GM23338 (cell line): ENCODE data around the gene CACNA2D1. TPM values are rescaled to one million over a fixed set of nuclear protein-coding genes. Genes with fewer than 3 reads are reported as not detected.

Experiments used
- ATAC-seq: fragments of 200-7000 bp; cut with Tn5 transposase; 3 replicates; pipeline ENCODE4 v1.9.1; 2020
- DNase-seq: peaks from one replicate; pipeline ENCODE4 v3.0.0-alpha.2; 2015; ENCODE audit warnings: low spot score
- H2AFZ ChIP-seq: fragments of 200-600 bp; sonication (generic); 2 replicates; pipeline ENCODE4 v1.8.0; 2016; ENCODE audit warnings: antibody characterized with exemption, mild to moderate bottlenecking, moderate library complexity
- H3F3A ChIP-seq: fragments of 200-600 bp; sonication (generic); replicated peaks from 2 replicates; pipeline ENCODE4 v1.8.0; 2017; ENCODE audit warnings: antibody characterized with exemption, mixed run types, low read depth
- H3K27ac ChIP-seq: fragments of 200-600 bp; sonication (generic); 2 replicates; pipeline ENCODE4 v1.6.1; 2016; ENCODE audit warnings: low read depth
- H3K27me3 ChIP-seq: fragments of 200-600 bp; sonication (generic); 2 replicates; pipeline ENCODE4 v1.8.0; 2016; ENCODE audit warnings: mild to moderate bottlenecking, mixed run types, moderate library complexity; ENCODE audit not compliant: insufficient read depth
- H3K36me3 ChIP-seq: fragments of 200-600 bp; sonication (generic); 2 replicates; pipeline ENCODE4 v1.8.0; 2016; ENCODE audit warnings: mild to moderate bottlenecking; ENCODE audit not compliant: insufficient read depth
- H3K4me1 ChIP-seq: fragments of 200-600 bp; sonication (generic); 2 replicates; pipeline ENCODE4 v1.8.0; 2016; ENCODE audit warnings: mild to moderate bottlenecking, moderate library complexity; ENCODE audit not compliant: insufficient read depth
- H3K4me2 ChIP-seq: fragments of 200-600 bp; sonication (generic); 2 replicates; pipeline ENCODE4 v1.7.1; 2017; ENCODE audit warnings: mixed run types
- H3K4me3 ChIP-seq: fragments of 200-600 bp; sonication (generic); 2 replicates; pipeline ENCODE4 v1.6.1; 2016; ENCODE audit warnings: mixed run types
- H3K79me2 ChIP-seq: fragments of 200-600 bp; sonication (generic); replicated peaks from 2 replicates; pipeline ENCODE4 v1.8.0; 2017; ENCODE audit warnings: mild to moderate bottlenecking; ENCODE audit not compliant: insufficient read depth
- H3K9me2 ChIP-seq: fragments of 200-600 bp; sonication (generic); 2 replicates; pipeline ENCODE4 v1.8.0; 2017; ENCODE audit not compliant: insufficient read depth
- H4K20me1 ChIP-seq: fragments of 200-600 bp; sonication (generic); replicated peaks from 2 replicates; pipeline ENCODE4 v1.8.0; 2017; ENCODE audit warnings: mild to moderate bottlenecking; ENCODE audit not compliant: insufficient read depth
- H3K27ac Mint-ChIP-seq: 2 replicates; pipeline ENCODE4 v1.8.0; 2020; ENCODE audit warnings: inconsistent platforms, mild to moderate bottlenecking, moderate library complexity, mixed read lengths
- H3K27me3 Mint-ChIP-seq: 3 replicates; pipeline ENCODE4 v1.8.0; 2022; ENCODE audit warnings: low read depth, mild to moderate bottlenecking, moderate library complexity, mixed read lengths, inconsistent platforms; ENCODE audit not compliant: insufficient read depth, poor library complexity
- H3K36me3 Mint-ChIP-seq: 3 replicates; pipeline ENCODE4 v1.8.0; 2021; ENCODE audit warnings: low read depth, mild to moderate bottlenecking, inconsistent platforms, moderate library complexity, mixed read lengths
- H3K4me1 Mint-ChIP-seq: 3 replicates; pipeline ENCODE4 v1.8.0; 2020; ENCODE audit warnings: mild to moderate bottlenecking, inconsistent platforms, mixed read lengths
- H3K4me3 Mint-ChIP-seq: 3 replicates; pipeline ENCODE4 v1.8.0; 2021; ENCODE audit warnings: moderate library complexity, mild to moderate bottlenecking, inconsistent platforms, mixed read lengths
- H3K9me3 Mint-ChIP-seq: 3 replicates; pipeline ENCODE4 v1.8.0; 2020; ENCODE audit warnings: moderate library complexity, mild to moderate bottlenecking, inconsistent platforms, mixed read lengths
- CREB1 ChIP-seq: fragments of 250-450 bp; sonication (Bioruptor Pico); IDR thresholded peaks from 2 replicates; pipeline ENCODE4 v1.5.0; 2020; ENCODE audit warnings: low read depth, mild to moderate bottlenecking, moderate library complexity
- EZH2 ChIP-seq: fragments of 200-600 bp; sonication (generic); IDR thresholded peaks from one replicate; pipeline ENCODE4 v1.8.0; 2017; ENCODE audit warnings: antibody characterized with exemption, mild to moderate bottlenecking, low read depth; ENCODE audit not compliant: unreplicated experiment
- EZH2phosphoT487 ChIP-seq: fragments of 200-600 bp; sonication (generic); IDR thresholded peaks from one replicate; pipeline ENCODE4 v1.8.1; 2018; ENCODE audit warnings: antibody characterized with exemption; ENCODE audit not compliant: unreplicated experiment
- JUNB ChIP-seq: IDR thresholded peaks from one replicate; pipeline ENCODE4 v1.6.1; 2016; ENCODE audit warnings: antibody characterized with exemption; ENCODE audit not compliant: unreplicated experiment
- NANOG ChIP-seq: IDR thresholded peaks from 2 replicates; pipeline ENCODE4 v1.6.1; 2016; ENCODE audit warnings: antibody characterized with exemption, borderline replicate concordance
- POLR2AphosphoS5 ChIP-seq: IDR thresholded peaks from 2 replicates; pipeline ENCODE4 v1.6.1; 2016; ENCODE audit warnings: antibody characterized with exemption, low read depth
- REST ChIP-seq: IDR thresholded peaks from one replicate; pipeline ENCODE4 v1.6.1; 2018; ENCODE audit warnings: antibody characterized with exemption; ENCODE audit not compliant: unreplicated experiment
- STAT1 ChIP-seq: IDR thresholded peaks from one replicate; pipeline ENCODE4 v1.6.1; 2016; ENCODE audit warnings: antibody characterized with exemption; ENCODE audit not compliant: unreplicated experiment
- ZNF114 ChIP-seq: fragments of 250-450 bp; sonication (Bioruptor Pico); IDR thresholded peaks from 2 replicates; pipeline ENCODE4 v1.5.0; 2020; ENCODE audit warnings: mild to moderate bottlenecking, moderate library complexity
- ZNF331 ChIP-seq: fragments of 250-450 bp; sonication (Bioruptor Pico); IDR thresholded peaks from 2 replicates; pipeline ENCODE4 v1.5.0; 2020; ENCODE audit warnings: low read depth, mild to moderate bottlenecking, moderate library complexity
- polyA plus RNA-seq: library from polyadenylated mRNA; unstranded; fragments of >200 nt; fragmentation: Nextera tagmentation; extraction: Ambion mirVana; gene quantifications from 2 replicates; pipeline ENCODE4 v1.2.1, GENCODE V29; 2016
- total RNA-seq: library from RNA; depleted of rRNA; stranded (reverse); fragments of >200 nt; shearing (Covaris generic); gene quantifications from 2 replicates; pipeline ENCODE4 v1.2.3, GENCODE V29; 2014
- TF ChIP-seq, protein P1 (sequence below): IDR thresholded peaks from 2 replicates; pipeline ENCODE4 v1.6.1; 2016; ENCODE audit warnings: antibody characterized with exemption
- TF ChIP-seq, protein P2 (sequence below): fragments of 250-450 bp; sonication (Bioruptor Pico); IDR thresholded peaks from 2 replicates; pipeline ENCODE4 v1.5.0; 2020; ENCODE audit warnings: mild to moderate bottlenecking, moderate library complexity

CACNA2D1 gene
- total and polyA plus RNA-seq, 2 experiments from 2014 or later = 7.0 to 20.4 TPM

DNA sequence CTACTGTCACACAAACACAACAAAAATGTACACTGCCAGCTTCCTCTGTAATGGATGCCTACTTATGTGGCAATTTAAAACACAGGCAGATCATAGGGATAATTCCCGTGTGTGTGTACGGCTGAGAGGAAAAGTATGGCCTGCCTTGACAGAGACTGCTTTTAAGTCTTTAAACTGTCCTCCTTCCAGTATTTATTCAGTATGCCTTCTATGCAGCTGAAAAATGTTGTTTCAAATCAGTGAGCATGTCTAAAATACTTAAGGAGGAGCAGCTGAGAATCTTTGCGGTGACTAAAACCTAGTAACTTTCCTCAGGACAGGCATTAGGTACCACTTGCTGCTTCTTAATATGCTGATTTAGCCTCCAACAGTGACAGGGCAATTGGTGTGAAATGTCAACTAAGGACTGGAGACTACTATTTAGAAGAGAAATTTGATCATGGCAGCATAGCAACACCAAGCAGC is 126.3 kb downstream of the CACNA2D1 start (continued):
- TF ChIP-seq, protein P1, sequence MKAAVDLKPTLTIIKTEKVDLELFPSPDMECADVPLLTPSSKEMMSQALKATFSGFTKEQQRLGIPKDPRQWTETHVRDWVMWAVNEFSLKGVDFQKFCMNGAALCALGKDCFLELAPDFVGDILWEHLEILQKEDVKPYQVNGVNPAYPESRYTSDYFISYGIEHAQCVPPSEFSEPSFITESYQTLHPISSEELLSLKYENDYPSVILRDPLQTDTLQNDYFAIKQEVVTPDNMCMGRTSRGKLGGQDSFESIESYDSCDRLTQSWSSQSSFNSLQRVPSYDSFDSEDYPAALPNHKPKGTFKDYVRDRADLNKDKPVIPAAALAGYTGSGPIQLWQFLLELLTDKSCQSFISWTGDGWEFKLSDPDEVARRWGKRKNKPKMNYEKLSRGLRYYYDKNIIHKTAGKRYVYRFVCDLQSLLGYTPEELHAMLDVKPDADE = no peak

DNA sequence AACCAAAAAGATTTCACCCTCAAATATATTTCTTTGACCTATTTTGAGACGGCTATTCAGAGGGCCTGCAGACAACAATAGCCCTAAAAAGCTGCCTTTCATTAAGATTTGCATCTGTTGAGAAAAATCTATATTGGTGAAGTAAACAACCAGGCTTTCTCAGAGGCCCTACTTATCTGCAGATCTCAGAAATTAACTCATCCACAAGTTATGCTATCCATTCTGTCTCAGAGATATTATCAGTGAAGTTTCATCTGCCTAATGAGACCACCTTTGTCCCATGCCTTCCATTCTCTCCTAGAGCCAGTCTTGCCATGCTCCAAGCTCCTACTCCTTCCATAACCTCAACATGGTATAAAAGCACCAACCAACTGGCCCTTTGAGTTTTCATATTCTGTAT is 130.3 kb downstream of the CACNA2D1 start:
- Histone ChIP-seq H3K4me2 (peak overlapping the region; percentile 48), H3F3A (no peaks in the 10 kb centered on the region), H2AFZ (no peak overlapping the region), H3K9me2 (peaks cover 1% of the 10 kb centered on the region; the same call in 1 of the 2 replicates), H4K20me1 (no peaks in the 10 kb centered on the region), H3K36me3 (no peaks in the 10 kb centered on the region), H3K4me3 (no peak overlapping the region), H3K27ac (peak overlapping the region; percentile 92), H3K27me3 (no peaks in the 10 kb centered on the region), H3K79me2 (no peaks in the 10 kb centered on the region; the same call in 1 of the 2 replicates), H3K4me1 (peaks cover 43% of the 10 kb centered on the region)
- H3K27me3 Mint-ChIP-seq = no peaks in the 10 kb centered on the region
- peaks cover 12% of the 10 kb centered on the region for H3K9me3 Mint-ChIP-seq
- H3K4me1 Mint-ChIP-seq = peaks cover 40% of the 10 kb centered on the region
- no peak overlapping the region for H3K4me3 Mint-ChIP-seq
- peak; percentile 50 for ATAC-seq
- no peak for DNase-seq
- peaks cover 17% of the 10 kb centered on the region for H3K36me3 Mint-ChIP-seq
- H3K27ac Mint-ChIP-seq = peak overlapping the region; percentile 82
- TF ChIP-seq POLR2AphosphoS5 (no peak), ZNF114 (no peak), EZH2 (no peak), STAT1 (no peak), ZNF331 (CRISPR knock-in tag) (no peak), REST (no peak), JUNB (no peak), EZH2phosphoT487 (no peak), CREB1 (no peak), NANOG (no peak)
- TF ChIP-seq, protein P1 = no peak
- TF ChIP-seq, protein P2, sequence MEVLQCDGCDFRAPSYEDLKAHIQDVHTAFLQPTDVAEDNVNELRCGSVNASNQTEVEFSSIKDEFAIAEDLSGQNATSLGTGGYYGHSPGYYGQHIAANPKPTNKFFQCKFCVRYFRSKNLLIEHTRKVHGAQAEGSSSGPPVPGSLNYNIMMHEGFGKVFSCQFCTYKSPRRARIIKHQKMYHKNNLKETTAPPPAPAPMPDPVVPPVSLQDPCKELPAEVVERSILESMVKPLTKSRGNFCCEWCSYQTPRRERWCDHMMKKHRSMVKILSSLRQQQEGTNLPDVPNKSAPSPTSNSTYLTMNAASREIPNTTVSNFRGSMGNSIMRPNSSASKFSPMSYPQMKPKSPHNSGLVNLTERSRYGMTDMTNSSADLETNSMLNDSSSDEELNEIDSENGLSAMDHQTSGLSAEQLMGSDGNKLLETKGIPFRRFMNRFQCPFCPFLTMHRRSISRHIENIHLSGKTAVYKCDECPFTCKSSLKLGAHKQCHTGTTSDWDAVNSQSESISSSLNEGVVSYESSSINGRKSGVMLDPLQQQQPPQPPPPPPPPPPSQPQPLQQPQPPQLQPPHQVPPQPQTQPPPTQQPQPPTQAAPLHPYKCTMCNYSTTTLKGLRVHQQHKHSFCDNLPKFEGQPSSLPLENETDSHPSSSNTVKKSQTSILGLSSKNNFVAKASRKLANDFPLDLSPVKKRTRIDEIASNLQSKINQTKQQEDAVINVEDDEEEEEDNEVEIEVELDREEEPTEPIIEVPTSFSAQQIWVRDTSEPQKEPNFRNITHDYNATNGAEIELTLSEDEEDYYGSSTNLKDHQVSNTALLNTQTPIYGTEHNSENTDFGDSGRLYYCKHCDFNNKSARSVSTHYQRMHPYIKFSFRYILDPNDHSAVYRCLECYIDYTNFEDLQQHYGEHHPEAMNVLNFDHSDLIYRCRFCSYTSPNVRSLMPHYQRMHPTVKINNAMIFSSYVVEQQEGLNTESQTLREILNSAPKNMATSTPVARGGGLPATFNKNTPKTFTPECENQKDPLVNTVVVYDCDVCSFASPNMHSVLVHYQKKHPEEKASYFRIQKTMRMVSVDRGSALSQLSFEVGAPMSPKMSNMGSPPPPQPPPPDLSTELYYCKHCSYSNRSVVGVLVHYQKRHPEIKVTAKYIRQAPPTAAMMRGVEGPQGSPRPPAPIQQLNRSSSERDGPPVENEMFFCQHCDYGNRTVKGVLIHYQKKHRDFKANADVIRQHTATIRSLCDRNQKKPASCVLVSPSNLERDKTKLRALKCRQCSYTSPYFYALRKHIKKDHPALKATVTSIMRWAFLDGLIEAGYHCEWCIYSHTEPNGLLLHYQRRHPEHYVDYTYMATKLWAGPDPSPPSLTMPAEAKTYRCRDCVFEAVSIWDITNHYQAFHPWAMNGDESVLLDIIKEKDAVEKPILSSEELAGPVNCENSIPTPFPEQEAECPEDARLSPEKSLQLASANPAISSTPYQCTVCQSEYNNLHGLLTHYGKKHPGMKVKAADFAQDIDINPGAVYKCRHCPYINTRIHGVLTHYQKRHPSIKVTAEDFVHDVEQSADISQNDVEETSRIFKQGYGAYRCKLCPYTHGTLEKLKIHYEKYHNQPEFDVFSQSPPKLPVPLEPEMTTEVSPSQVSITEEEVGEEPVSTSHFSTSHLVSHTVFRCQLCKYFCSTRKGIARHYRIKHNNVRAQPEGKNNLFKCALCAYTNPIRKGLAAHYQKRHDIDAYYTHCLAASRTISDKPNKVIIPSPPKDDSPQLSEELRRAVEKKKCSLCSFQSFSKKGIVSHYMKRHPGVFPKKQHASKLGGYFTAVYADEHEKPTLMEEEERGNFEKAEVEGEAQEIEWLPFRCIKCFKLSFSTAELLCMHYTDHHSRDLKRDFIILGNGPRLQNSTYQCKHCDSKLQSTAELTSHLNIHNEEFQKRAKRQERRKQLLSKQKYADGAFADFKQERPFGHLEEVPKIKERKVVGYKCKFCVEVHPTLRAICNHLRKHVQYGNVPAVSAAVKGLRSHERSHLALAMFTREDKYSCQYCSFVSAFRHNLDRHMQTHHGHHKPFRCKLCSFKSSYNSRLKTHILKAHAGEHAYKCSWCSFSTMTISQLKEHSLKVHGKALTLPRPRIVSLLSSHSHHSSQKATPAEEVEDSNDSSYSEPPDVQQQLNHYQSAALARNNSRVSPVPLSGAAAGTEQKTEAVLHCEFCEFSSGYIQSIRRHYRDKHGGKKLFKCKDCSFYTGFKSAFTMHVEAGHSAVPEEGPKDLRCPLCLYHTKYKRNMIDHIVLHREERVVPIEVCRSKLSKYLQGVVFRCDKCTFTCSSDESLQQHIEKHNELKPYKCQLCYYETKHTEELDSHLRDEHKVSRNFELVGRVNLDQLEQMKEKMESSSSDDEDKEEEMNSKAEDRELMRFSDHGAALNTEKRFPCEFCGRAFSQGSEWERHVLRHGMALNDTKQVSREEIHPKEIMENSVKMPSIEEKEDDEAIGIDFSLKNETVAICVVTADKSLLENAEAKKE (CRISPR knock-in tag) = no peak
